ENCODE data around the gene TMEM247. TPM values are rescaled to one million over a fixed set of nuclear protein-coding genes. Genes with fewer than 3 reads are reported as not detected.
"Not testable (repeated sequence)": the region's sequence is repeated elsewhere in the genome, so short reads cannot be mapped to it uniquely, and the experiment has no call there.

The TMEM247 gene
- total RNA-seq, 1 experiment from 2014 or later, result not detected

GRCh38 chr2:46510598-46511177, 31.3 kb downstream of the TMEM247 start:
- DNase-seq (ENCODE audit: low spot score), result no peak

GRCh38 chr2:46512185-46512584, 32.8 kb downstream of the TMEM247 start:
- no peak for DNase-seq (ENCODE audit: low spot score)

GRCh38 chr2:46514738-46515137, 35.4 kb downstream of the TMEM247 start:
- no peak for DNase-seq (ENCODE audit: low spot score)

- DNase-seq (ENCODE audit: low spot score), result no peak
These were observed 38.1 kb downstream of the TMEM247 start for GRCh38 chr2:46517485-46517884.

- DNase-seq (ENCODE audit: low spot score), result no peak
These were observed 39.5 kb downstream of the TMEM247 start for GRCh38 chr2:46518861-46519260.

GRCh38 chr2:46519265-46519664, 39.9 kb downstream of the TMEM247 start:
- DNase-seq (ENCODE audit: low spot score), result no peak

- no peak for DNase-seq (ENCODE audit: low spot score)
These were observed 40.9 kb downstream of the TMEM247 start for GRCh38 chr2:46520130-46520711.

- DNase-seq (ENCODE audit: low spot score), result no peak
These were observed 41.9 kb downstream of the TMEM247 start for GRCh38 chr2:46521215-46521683.

- DNase-seq (ENCODE audit: low spot score), result not testable (repeated sequence)
These were observed 43.0 kb downstream of the TMEM247 start for GRCh38 chr2:46522385-46522784.

GRCh38 chr2:46525522-46526155, 46.3 kb downstream of the TMEM247 start:
- no peak for DNase-seq (ENCODE audit: low spot score)

GRCh38 chr2:46528880-46529279, 49.5 kb downstream of the TMEM247 start:
- no peak for DNase-seq (ENCODE audit: low spot score)

GRCh38 chr2:46530639-46531038, 51.3 kb downstream of the TMEM247 start:
- no peak for DNase-seq (ENCODE audit: low spot score)

- no peak for DNase-seq (ENCODE audit: low spot score)
These were observed 52.5 kb downstream of the TMEM247 start for GRCh38 chr2:46531863-46532262.

Small RNA genes lying within 50 kb of the gene (small RNA-seq; reads per million reads assigned to genes)
- gene RN7SL817P, result not detected

Other genes starting within 250 kb of the TMEM247 start
- 20.7 and 24.0 TPM in 2 replicates for gene EPAS1, start 182.2 kb upstream of the TMEM247 start, total RNA-seq (2014; rRNA removed; shearing (Covaris generic))
- 8.4 and 8.5 TPM in 2 replicates for gene RHOQ, start 62.9 kb downstream of the TMEM247 start, total RNA-seq (2014; rRNA removed; shearing (Covaris generic))
- 0.83 and 1.3 TPM in 2 replicates for gene ATP6V1E2, start 63.0 kb downstream of the TMEM247 start, total RNA-seq (2014; rRNA removed; shearing (Covaris generic))
- 4.7 and 7.6 TPM in 2 replicates for gene PIGF, start 137.5 kb downstream of the TMEM247 start, total RNA-seq (2014; rRNA removed; shearing (Covaris generic))
- 5.0 TPM in 2 replicates for gene CRIPT, start 137.7 kb downstream of the TMEM247 start, total RNA-seq (2014; rRNA removed; shearing (Covaris generic))
- gene SOCS5, start 219.7 kb downstream of the TMEM247 start, total RNA-seq (2014; rRNA removed; shearing (Covaris generic)), result 7.4 and 8.5 TPM in 2 replicates